ENCODE measurements around the gene KEAP1.

DNA sequence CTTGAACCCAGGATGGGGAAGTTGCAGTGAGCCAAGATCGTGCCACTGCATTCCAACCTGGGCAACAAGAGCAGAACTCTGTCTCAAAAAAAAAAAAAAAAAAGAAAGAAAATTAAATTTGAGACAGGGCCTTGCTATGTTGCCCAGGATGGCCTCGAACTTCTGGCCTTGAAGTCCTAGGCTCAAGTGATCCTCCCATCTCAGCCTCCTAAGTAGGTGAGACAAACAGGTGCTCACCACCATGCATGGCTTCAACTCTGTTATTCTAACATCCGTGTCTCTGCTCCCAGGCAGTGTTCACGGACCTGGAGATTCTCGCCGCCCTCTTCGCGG, 42.5 kb downstream of the KEAP1 start:
- TF ChIP-seq, protein P1, sequence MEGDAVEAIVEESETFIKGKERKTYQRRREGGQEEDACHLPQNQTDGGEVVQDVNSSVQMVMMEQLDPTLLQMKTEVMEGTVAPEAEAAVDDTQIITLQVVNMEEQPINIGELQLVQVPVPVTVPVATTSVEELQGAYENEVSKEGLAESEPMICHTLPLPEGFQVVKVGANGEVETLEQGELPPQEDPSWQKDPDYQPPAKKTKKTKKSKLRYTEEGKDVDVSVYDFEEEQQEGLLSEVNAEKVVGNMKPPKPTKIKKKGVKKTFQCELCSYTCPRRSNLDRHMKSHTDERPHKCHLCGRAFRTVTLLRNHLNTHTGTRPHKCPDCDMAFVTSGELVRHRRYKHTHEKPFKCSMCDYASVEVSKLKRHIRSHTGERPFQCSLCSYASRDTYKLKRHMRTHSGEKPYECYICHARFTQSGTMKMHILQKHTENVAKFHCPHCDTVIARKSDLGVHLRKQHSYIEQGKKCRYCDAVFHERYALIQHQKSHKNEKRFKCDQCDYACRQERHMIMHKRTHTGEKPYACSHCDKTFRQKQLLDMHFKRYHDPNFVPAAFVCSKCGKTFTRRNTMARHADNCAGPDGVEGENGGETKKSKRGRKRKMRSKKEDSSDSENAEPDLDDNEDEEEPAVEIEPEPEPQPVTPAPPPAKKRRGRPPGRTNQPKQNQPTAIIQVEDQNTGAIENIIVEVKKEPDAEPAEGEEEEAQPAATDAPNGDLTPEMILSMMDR (IDR thresholded peaks at IDR 0.05 in 2 of 3, conservative IDR thresholded peaks at IDR 0.05 in 1 of 3; ENCODE audit: control insufficient read depth in 2 of 3, extremely low read depth in 1 of 3, insufficient read depth in 1 of 3, low read depth in 3 of 3, low read length in 3 of 3) = no peak
- TF ChIP-seq MXI1 (IDR thresholded peaks at IDR 0.05; ENCODE audit: low read depth, low read length) (no peak), POLR2A (IDR thresholded peaks at IDR 0.05; ENCODE audit: low read depth, low read length) (no peak), CHD2 (IDR thresholded peaks at IDR 0.05; ENCODE audit: borderline replicate concordance, low read depth, low read length) (no peak), NFYB (IDR thresholded peaks at IDR 0.05; ENCODE audit: insufficient read depth, low read depth, low read length) (no peak), TCF12 (IDR thresholded peaks at IDR 0.05; ENCODE audit: low read depth, low read length) (no peak), EZH2 (IDR thresholded peaks at IDR 0.05; ENCODE audit: borderline replicate concordance, control insufficient read depth, low read depth, low read length) (no peak), SMAD1 (IDR thresholded peaks at IDR 0.05; ENCODE audit: low read depth, partially characterized antibody) (no peak), POLR2AphosphoS5 (IDR thresholded peaks at IDR 0.05; ENCODE audit: low read length) (no peak)
- TF ChIP-seq, protein P2, sequence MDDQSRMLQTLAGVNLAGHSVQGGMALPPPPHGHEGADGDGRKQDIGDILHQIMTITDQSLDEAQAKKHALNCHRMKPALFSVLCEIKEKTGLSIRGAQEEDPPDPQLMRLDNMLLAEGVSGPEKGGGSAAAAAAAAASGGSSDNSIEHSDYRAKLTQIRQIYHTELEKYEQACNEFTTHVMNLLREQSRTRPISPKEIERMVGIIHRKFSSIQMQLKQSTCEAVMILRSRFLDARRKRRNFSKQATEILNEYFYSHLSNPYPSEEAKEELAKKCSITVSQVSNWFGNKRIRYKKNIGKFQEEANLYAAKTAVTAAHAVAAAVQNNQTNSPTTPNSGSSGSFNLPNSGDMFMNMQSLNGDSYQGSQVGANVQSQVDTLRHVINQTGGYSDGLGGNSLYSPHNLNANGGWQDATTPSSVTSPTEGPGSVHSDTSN (IDR thresholded peaks at IDR 0.05; ENCODE audit: insufficient replicate concordance, low read depth, low read length) = no peak
- TF ChIP-seq, protein P3, sequence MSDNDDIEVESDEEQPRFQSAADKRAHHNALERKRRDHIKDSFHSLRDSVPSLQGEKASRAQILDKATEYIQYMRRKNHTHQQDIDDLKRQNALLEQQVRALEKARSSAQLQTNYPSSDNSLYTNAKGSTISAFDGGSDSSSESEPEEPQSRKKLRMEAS (IDR thresholded peaks at IDR 0.05; ENCODE audit: low read depth, low read length) = no peak

All from GM12878 (cell line).